ENCODE data around the gene GFM1.

GRCh38 chr3:158642005-158642404 is 2.3 kb upstream of the GFM1 start:
- TF ChIP-seq REST (IDR thresholded peaks at IDR 0.05; ENCODE audit: insufficient replicate concordance, low read depth), result no peak
- no peak for TF ChIP-seq CTCF (IDR thresholded peaks at IDR 0.05; ENCODE audit: insufficient read depth, low read length)
- TF ChIP-seq POLR2AphosphoS5 (IDR thresholded peaks at IDR 0.05; ENCODE audit: low read depth), result no peak
- TF ChIP-seq GABPA (IDR thresholded peaks at IDR 0.05; ENCODE audit: low read depth), result no peak
- no peak for TF ChIP-seq SPI1 (IDR thresholded peaks at IDR 0.05; ENCODE audit: borderline replicate concordance, low read depth)

Data from HL-60 (cell line).